ENCODE data around the gene KCNQ1. TPM values are rescaled to one million over a fixed set of nuclear protein-coding genes. Genes with fewer than 3 reads are reported as not detected.
A peak's percentile ranks its signal among the peaks of the same experiment; 100 is the strongest.

The KCNQ1 gene
- total and polyA plus RNA-seq, 7 donors, result 1.1 to 25.2 (median 3.8) TPM

GRCh38 chr11:2575591-2576051, 130.8 kb downstream of the KCNQ1 start:
- H3K4me3 ChIP-seq, result no peak overlapping the region
- H3K36me3 ChIP-seq, result no peaks in the 10 kb centered on the region
- no peak for TF ChIP-seq CTCF (IDR thresholded peaks at IDR 0.05)
- no peak for TF ChIP-seq POLR2A (IDR thresholded peaks at IDR 0.05)
- TF ChIP-seq POLR2AphosphoS5 (IDR thresholded peaks at IDR 0.05), result no peak
- TF ChIP-seq EP300 (IDR thresholded peaks at IDR 0.05), result no peak
- no peak overlapping the region for H3K27ac ChIP-seq
- intact Hi-C loops (cut with DNase I), result loop anchor here (10.0 kb wide), 1 partner anchor 231 kb away; no protein-coding TSS in a partner anchor
- H3K27me3 ChIP-seq, result no peaks in the 10 kb centered on the region
- no peak for DNase-seq
- no peaks in the 10 kb centered on the region for H3K9me3 ChIP-seq
- WGBS, 2 donors, result 56 to 87% methylated on average over 17 of the region's 17 CpGs
- H3K4me1 ChIP-seq, result no peaks in the 10 kb centered on the region

GRCh38 chr11:2576111-2576510, 131.3 kb downstream of the KCNQ1 start:
- TF ChIP-seq POLR2AphosphoS5 (IDR thresholded peaks at IDR 0.05) (no peak), EP300 (IDR thresholded peaks at IDR 0.05) (no peak), CTCF (IDR thresholded peaks at IDR 0.05) (no peak), POLR2A (IDR thresholded peaks at IDR 0.05) (no peak)
- no peak for DNase-seq
- Histone ChIP-seq H3K4me1 (no peaks in the 10 kb centered on the region), H3K27ac (no peak overlapping the region), H3K9me3 (no peaks in the 10 kb centered on the region), H3K36me3 (no peaks in the 10 kb centered on the region), H3K4me3 (no peak overlapping the region), H3K27me3 (no peaks in the 10 kb centered on the region)
- 94 to 95% methylated on average over 15 of the region's 15 CpGs for WGBS, 2 donors
- intact Hi-C loops (cut with DNase I), result loop anchor here (10.0 kb wide), 1 partner anchor 231 kb away; no protein-coding TSS in a partner anchor

- no peaks in the 10 kb centered on the region for H3K27me3 ChIP-seq
- no peak overlapping the region for H3K4me3 ChIP-seq
- TF ChIP-seq EP300 (IDR thresholded peaks at IDR 0.05), result no peak
- no peak for TF ChIP-seq POLR2A (IDR thresholded peaks at IDR 0.05)
- TF ChIP-seq CTCF (IDR thresholded peaks at IDR 0.05), result no peak
- TF ChIP-seq POLR2AphosphoS5 (IDR thresholded peaks at IDR 0.05), result no peak
- H3K4me1 ChIP-seq, result no peaks in the 10 kb centered on the region
- no peaks in the 10 kb centered on the region for H3K36me3 ChIP-seq
- WGBS, 2 donors, result 93 to 94% methylated on average over 15 of the region's 15 CpGs
- intact Hi-C loops (cut with DNase I), result loop anchor here (10.0 kb wide), 1 partner anchor 232 kb away; no protein-coding TSS in a partner anchor
- no peaks in the 10 kb centered on the region for H3K9me3 ChIP-seq
- peak; percentile 53 for DNase-seq
- no peak overlapping the region for H3K27ac ChIP-seq
Observed at GRCh38 chr11:2576549-2576948, 131.7 kb downstream of the KCNQ1 start.

- intact Hi-C loops (cut with DNase I), result loop anchor here (10.0 kb wide), 1 partner anchor 233 kb away; no protein-coding TSS in a partner anchor
- no peak for TF ChIP-seq EP300 (IDR thresholded peaks at IDR 0.05)
- TF ChIP-seq POLR2AphosphoS5 (IDR thresholded peaks at IDR 0.05), result no peak
- TF ChIP-seq POLR2A (IDR thresholded peaks at IDR 0.05), result no peak
- TF ChIP-seq CTCF (IDR thresholded peaks at IDR 0.05), result no peak
- no peaks in the 10 kb centered on the region for H3K36me3 ChIP-seq
- no peak overlapping the region for H3K27ac ChIP-seq
- WGBS, 2 donors, result 60 to 86% methylated on average over 33 of the region's 33 CpGs
- H3K27me3 ChIP-seq, result no peaks in the 10 kb centered on the region
- peak; percentile 50 for DNase-seq
- H3K4me1 ChIP-seq, result no peaks in the 10 kb centered on the region
- H3K4me3 ChIP-seq, result no peak overlapping the region
- no peaks in the 10 kb centered on the region for H3K9me3 ChIP-seq
Observed at GRCh38 chr11:2577031-2577990, 132.5 kb downstream of the KCNQ1 start.

Data from sigmoid colon (tissue), 7 donors.